Inflammatory macrophage treated with lipopolysaccharide for 1 hour (primary cell): ENCODE measurements around the gene PNMA6E.
A peak's percentile ranks its signal among the peaks of the same experiment; 100 is the strongest.

Experiments
- DNase-seq, 2 donors: peaks; one replicate each; pipeline ENCODE4 v3.0.0-alpha.2; 2020 to 2022

PNMA6E gene

GRCh38 chrX:153401133-153401764 is at the start of gene PNMA6E:
Gene PNMA6E, minus strand, starts transcription at chrX:153401350. Its CDS starts 2,501 bp downstream, at chrX:153398849.
- no peak for DNase-seq

- no peak for DNase-seq
These were observed 49.8 kb upstream of the PNMA6E start for GRCh38 chrX:153450949-153451277.

- no peak for DNase-seq
These were observed 49.2 kb upstream of the PNMA6E start for GRCh38 chrX:153450114-153450948.

- DNase-seq: no peak
These were observed 48.4 kb upstream of the PNMA6E start for GRCh38 chrX:153449368-153450113.

GRCh38 chrX:153448556-153449367 is 47.6 kb upstream of the PNMA6E start:
- no peak for DNase-seq

GRCh38 chrX:153447581-153447960 is 46.4 kb upstream of the PNMA6E start:
- DNase-seq: no peak

- no peak for DNase-seq
These were observed 45.9 kb upstream of the PNMA6E start for GRCh38 chrX:153446950-153447580.

- DNase-seq: no peak
These were observed 45.4 kb upstream of the PNMA6E start for GRCh38 chrX:153446636-153446936.

GRCh38 chrX:153445856-153446635 is 44.9 kb upstream of the PNMA6E start, which contains the start of gene TREX2:
Gene TREX2, minus strand, starts transcription at chrX:153446056. Its CDS starts 626 bp downstream, at chrX:153445430.
- no peak for DNase-seq

- DNase-seq: no peak
These were observed 44.1 kb upstream of the PNMA6E start for GRCh38 chrX:153445106-153445855.

GRCh38 chrX:153444333-153445011 is 43.3 kb upstream of the PNMA6E start:
- no peak for DNase-seq

GRCh38 chrX:153443476-153444332 is 42.6 kb upstream of the PNMA6E start:
- DNase-seq: no peak

GRCh38 chrX:153442463-153442862 is 41.3 kb upstream of the PNMA6E start:
- no peak for DNase-seq

GRCh38 chrX:153441981-153442380 is 40.8 kb upstream of the PNMA6E start:
- no peak for DNase-seq

GRCh38 chrX:153441296-153441695 is 40.1 kb upstream of the PNMA6E start:
- no peak for DNase-seq

- DNase-seq: no peak
These were observed 39.5 kb upstream of the PNMA6E start for GRCh38 chrX:153440556-153441135.

- DNase-seq: no peak
These were observed 38.8 kb upstream of the PNMA6E start for GRCh38 chrX:153439977-153440376.

GRCh38 chrX:153438532-153438931 is 37.4 kb upstream of the PNMA6E start:
- DNase-seq: peak; percentile 6 to 12

- DNase-seq: no peak
These were observed 34.7 kb upstream of the PNMA6E start for GRCh38 chrX:153435845-153436244.
